Measurements from ENCODE around the gene TMEM82. TPM values are rescaled to one million over a fixed set of nuclear protein-coding genes. Genes with fewer than 3 reads are reported as not detected.
"Not testable (repeated sequence)": the region's sequence is repeated elsewhere in the genome, so short reads cannot be mapped to it uniquely, and the experiment has no call there.

Gene TMEM82
- 10 to 100 TPM; 15.8 to 33.5 (median 19.1) TPM for total RNA-seq
- long read RNA-seq, transcript TMEM82-201 (6 exons, 1,520 nt): major isoform, 12 of 18 reads
- long read RNA-seq, partial matches to known transcripts: 6 of 18 reads
- long read RNA-seq, other reads (novel, unspliced or antisense): 0 of 18 reads

- peak; percentile 80 to 86 (median 82) for ATAC-seq
- peak; percentile 73 to 91 (median 88) for DNase-seq
- H3K4me3 ChIP-seq: peak within 1 kb of the TSS; percentile 33 to 64 (median 56)
- TF ChIP-seq, protein P1, sequence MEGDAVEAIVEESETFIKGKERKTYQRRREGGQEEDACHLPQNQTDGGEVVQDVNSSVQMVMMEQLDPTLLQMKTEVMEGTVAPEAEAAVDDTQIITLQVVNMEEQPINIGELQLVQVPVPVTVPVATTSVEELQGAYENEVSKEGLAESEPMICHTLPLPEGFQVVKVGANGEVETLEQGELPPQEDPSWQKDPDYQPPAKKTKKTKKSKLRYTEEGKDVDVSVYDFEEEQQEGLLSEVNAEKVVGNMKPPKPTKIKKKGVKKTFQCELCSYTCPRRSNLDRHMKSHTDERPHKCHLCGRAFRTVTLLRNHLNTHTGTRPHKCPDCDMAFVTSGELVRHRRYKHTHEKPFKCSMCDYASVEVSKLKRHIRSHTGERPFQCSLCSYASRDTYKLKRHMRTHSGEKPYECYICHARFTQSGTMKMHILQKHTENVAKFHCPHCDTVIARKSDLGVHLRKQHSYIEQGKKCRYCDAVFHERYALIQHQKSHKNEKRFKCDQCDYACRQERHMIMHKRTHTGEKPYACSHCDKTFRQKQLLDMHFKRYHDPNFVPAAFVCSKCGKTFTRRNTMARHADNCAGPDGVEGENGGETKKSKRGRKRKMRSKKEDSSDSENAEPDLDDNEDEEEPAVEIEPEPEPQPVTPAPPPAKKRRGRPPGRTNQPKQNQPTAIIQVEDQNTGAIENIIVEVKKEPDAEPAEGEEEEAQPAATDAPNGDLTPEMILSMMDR (IDR thresholded peaks at IDR 0.05): no peak
- TF ChIP-seq POLR2A (IDR thresholded peaks at IDR 0.05): peak; percentile 64
- no peaks in the 10 kb centered on the region for H3K36me3 ChIP-seq
- WGBS (ENCODE audit: insufficient coverage, low coverage, low lambda C conversion rate, missing lambda C conversion rate): 11% methylated on average over 12 of the region's 14 CpGs
- H3K27ac ChIP-seq: peak within 1 kb of the TSS in 1 of 3 donors; percentile 62
- H3K9me3 ChIP-seq: no peaks in the 10 kb centered on the region
- H3K27me3 ChIP-seq: no peaks in the 10 kb centered on the region
- intact Hi-C loops (cut with DNase I): no loop called here
- peaks cover 0 to 13% (median 6%) of the 10 kb centered on the region in 4 donors for H3K4me1 ChIP-seq
Observed at GRCh38 chr1:15742339-15742801, at the start of gene TMEM82. Gene TMEM82, plus strand, starts transcription at chr1:15742499. Its CDS starts 61 bp downstream, at chr1:15742560.

DNA sequence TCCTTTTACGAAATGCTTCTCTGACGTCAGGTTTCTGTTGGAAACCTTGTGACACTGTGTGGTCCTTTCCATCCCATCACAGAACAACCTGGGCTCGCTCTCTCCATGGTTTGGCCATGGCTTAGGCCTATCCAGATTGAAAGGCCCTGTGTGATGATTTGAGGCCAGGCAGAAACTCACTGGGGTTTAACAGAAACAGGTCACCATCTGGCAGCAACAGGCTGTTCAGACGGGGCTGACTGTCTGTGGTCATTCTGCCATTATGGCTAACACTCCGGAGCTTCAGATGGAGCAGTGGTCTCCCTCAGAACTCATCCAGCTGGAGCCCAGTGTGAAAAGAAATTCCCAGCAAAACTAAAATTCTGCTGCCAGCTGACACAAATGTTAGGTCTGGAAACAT, 48.9 kb upstream of the TMEM82 start:
- WGBS (ENCODE audit: insufficient coverage, low coverage, low lambda C conversion rate, missing lambda C conversion rate): 83% methylated on average over 1 of the region's 5 CpGs
- intact Hi-C loops (cut with DNase I): no loop called here
- ATAC-seq (no peak), DNase-seq (no peak)
- no peak overlapping the region for H3K27ac ChIP-seq
- TF ChIP-seq, protein P1 (IDR thresholded peaks at IDR 0.05): no peak
- TF ChIP-seq POLR2A (IDR thresholded peaks at IDR 0.05): no peak
- H3K4me3 ChIP-seq: no peak overlapping the region
- no peaks in the 10 kb centered on the region for H3K27me3 ChIP-seq
- H3K4me1 ChIP-seq: peaks cover 0 to 4% (median 2%) of the 10 kb centered on the region in 4 donors
- H3K36me3 ChIP-seq: no peaks in the 10 kb centered on the region
- H3K9me3 ChIP-seq: no peaks in the 10 kb centered on the region

GRCh38 chr1:15696956-15697521, 45.3 kb upstream of the TMEM82 start:
- WGBS (ENCODE audit: insufficient coverage, low coverage, low lambda C conversion rate, missing lambda C conversion rate): 50% methylated on average over 6 of the region's 10 CpGs
- Histone ChIP-seq H3K36me3 (no peaks in the 10 kb centered on the region), H3K4me3 (no peak overlapping the region), H3K4me1 (peaks cover 0 to 3% (median 1%) of the 10 kb centered on the region in 4 donors), H3K27ac (peak overlapping the region in 1 of 3 donors; percentile 24), H3K27me3 (no peaks in the 10 kb centered on the region), H3K9me3 (no peaks in the 10 kb centered on the region)
- DNase-seq (no peak), ATAC-seq (peak; percentile 54 to 79 (median 62))
- intact Hi-C loops (cut with DNase I): no loop called here
- TF ChIP-seq, protein P1 (IDR thresholded peaks at IDR 0.05): no peak
- no peak for TF ChIP-seq POLR2A (IDR thresholded peaks at IDR 0.05)

- no peak for TF ChIP-seq POLR2A (IDR thresholded peaks at IDR 0.05)
- TF ChIP-seq, protein P1 (IDR thresholded peaks at IDR 0.05): no peak
- H3K27ac ChIP-seq: no peak overlapping the region
- intact Hi-C loops (cut with DNase I): no loop called here
- peaks cover 0 to 6% (median 0%) of the 10 kb centered on the region in 4 donors for H3K4me1 ChIP-seq
- no peaks in the 10 kb centered on the region for H3K36me3 ChIP-seq
- DNase-seq (no peak), ATAC-seq (no peak)
- 94% methylated on average over 2 of the region's 2 CpGs for WGBS (ENCODE audit: insufficient coverage, low coverage, low lambda C conversion rate, missing lambda C conversion rate)
- H3K4me3 ChIP-seq: no peak overlapping the region
- no peaks in the 10 kb centered on the region for H3K27me3 ChIP-seq
- no peaks in the 10 kb centered on the region for H3K9me3 ChIP-seq
Observed at GRCh38 chr1:15698201-15698600, 44.1 kb upstream of the TMEM82 start.

DNA sequence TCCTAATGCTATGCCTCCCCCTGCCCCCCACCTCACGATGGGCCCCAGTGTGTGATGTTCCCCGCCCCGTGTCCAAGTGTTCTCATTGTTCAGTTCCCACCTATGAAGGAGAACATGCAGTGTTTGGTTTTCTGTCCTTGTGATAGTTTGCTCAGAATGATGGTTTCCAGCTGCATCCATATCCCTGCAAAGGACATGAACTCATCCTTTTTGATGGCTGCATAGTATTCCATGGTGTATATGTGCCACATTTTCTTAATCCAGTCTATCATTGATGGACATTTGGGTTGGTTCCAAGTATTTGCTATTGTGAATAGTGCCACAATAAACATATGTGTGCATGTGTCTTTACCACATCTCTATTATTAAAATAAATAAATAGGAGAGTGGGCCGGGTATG, 43.0 kb upstream of the TMEM82 start:
- intact Hi-C loops (cut with DNase I); H3K9me3 ChIP-seq; H3K36me3 ChIP-seq; H3K27me3 ChIP-seq; H3K4me3 ChIP-seq; H3K27ac ChIP-seq; ATAC-seq; DNase-seq: not testable (repeated sequence)
- H3K4me1 ChIP-seq: peaks cover 0 to 13% (median 1%) of the 10 kb centered on the region in 4 donors
- 89% methylated on average over 1 of the region's 4 CpGs for WGBS (ENCODE audit: insufficient coverage, low coverage, low lambda C conversion rate, missing lambda C conversion rate)

Data from right lobe of liver (tissue), 6 donors.